ENCODE measurements around the gene SLC25A47. TPM values are rescaled to one million over a fixed set of nuclear protein-coding genes. Genes with fewer than 3 reads are reported as not detected.

SLC25A47 gene
- total and polyA plus RNA-seq, 2 donors (not counting 1 experiment from before 2014, with no cell fraction given): not detected

GRCh38 chr14:100375963-100376735, 53.0 kb downstream of the SLC25A47 start, which contains the start of gene WDR25:
WDR25 (plus strand) TSS chr14:100376485.
- Mint-ChIP-seq H3K4me3 (peak within 1 kb of the TSS; percentile 95), H3K27me3 (no peaks in the 10 kb centered on the region), H3K4me1 (peaks cover 40% of the 10 kb centered on the region), H3K27ac (peak within 1 kb of the TSS; percentile 93), H3K9me3 (ENCODE audit: insufficient read depth) (no peaks in the 10 kb centered on the region)
- peak within 1 kb of the TSS; percentile 90 for H3K4me2 ChIP-seq (replicated peaks; ENCODE audit: low read depth, low read length, poor library complexity, severe bottlenecking)
- ChIA-PET POLR2A (interaction anchor here (1.6 kb wide), 1 partner anchor 140 kb away, joined by 4 read pairs; no protein-coding TSS in a partner anchor), CTCF (interaction anchor here (1.9 to 4.8 kb wide), 4 partner anchors 73 to 183 kb away, joined by 6 to 52 read pairs (median 14); no protein-coding TSS in a partner anchor)
- H3K27ac ChIP-seq (ENCODE audit: low read length in 2 of 2): peak within 1 kb of the TSS; percentile 62 to 93
- DNase-seq (peak; percentile 95), ATAC-seq (ENCODE audit: low read depth) (peak; percentile 89)
- no peaks in the 10 kb centered on the region for H3K9me3 ChIP-seq (ENCODE audit: control extremely low read depth in 1 of 3, control insufficient read depth in 2 of 3, insufficient read depth in 1 of 3, low read length in 2 of 3)
- no peaks in the 10 kb centered on the region for H3K27me3 ChIP-seq (replicated peaks in 1 of 4; ENCODE audit: control extremely low read depth in 1 of 4, control insufficient read depth in 3 of 4, insufficient read depth in 4 of 4, low read length in 3 of 4)
- H3K4me3 ChIP-seq (ENCODE audit: control extremely low read depth in 1 of 5, extremely low read depth in 1 of 5, insufficient read depth in 1 of 5, low read depth in 2 of 5, low read length in 4 of 5): peak within 1 kb of the TSS; percentile 70 to 93 (median 84)
- no peaks in the 10 kb centered on the region for H4K20me1 ChIP-seq (ENCODE audit: control insufficient read depth, insufficient read depth, low read length, poor library complexity, severe bottlenecking)
- H3K36me3 ChIP-seq (replicated peaks in 1 of 2; ENCODE audit: control extremely low read depth in 1 of 2, control insufficient read depth in 1 of 2, extremely low read depth in 1 of 2, insufficient read depth in 2 of 2, low read length in 1 of 2): peaks cover 0 to 5% of the 10 kb centered on the region in 2 experiments
- H2AFZ ChIP-seq (ENCODE audit: insufficient read depth, low read depth, low read length, poor library complexity, severe bottlenecking): peak within 1 kb of the TSS; percentile 77
- TF ChIP-seq EZH2 (IDR thresholded peaks at IDR 0.05; ENCODE audit: borderline replicate concordance, insufficient read depth, low read depth, low read length, poor library complexity, severe bottlenecking) (no peak), CTCF (IDR thresholded peaks at IDR 0.05) (no peak)
- H3K79me2 ChIP-seq (ENCODE audit: control insufficient read depth, insufficient read depth, low read length): peaks cover 26% of the 10 kb centered on the region
- WGBS (ENCODE audit: insufficient coverage): under 1% methylated on average over 71 of the region's 74 CpGs
- H3K9ac ChIP-seq (ENCODE audit: low read length): peak within 1 kb of the TSS; percentile 80
- H3K4me1 ChIP-seq (ENCODE audit: control insufficient read depth in 2 of 2, insufficient read depth in 2 of 2, low read length in 2 of 2): peaks cover 32 to 46% of the 10 kb centered on the region in 2 donors
- intact Hi-C loops (cut with micrococcal nuclease): loop anchor here (1.0 to 5.0 kb wide), 10 partner anchors 34 to 1986 kb away; partner anchors contain the start of genes CINP, CYP46A1, SLC25A29 and TECPR2

Measured in B cell (primary cell).